SK-N-MC (cell line): ENCODE data around the gene FLRT2.

Source experiments
- DNase-seq: peaks from one replicate; pipeline ENCODE4 v3.0.0-alpha.2; 2011; ENCODE audit warnings: low read depth, low spot score
- H3K27ac ChIP-seq: fragments of 200-600 bp; sonication (generic); 2 replicates; pipeline ENCODE4 v1.5.1; 2016; ENCODE audit warnings: mixed run types
- H3K36me3 ChIP-seq: fragments of 200-600 bp; sonication (generic); 2 replicates; pipeline ENCODE4 v1.6.1; 2017; ENCODE audit warnings: antibody characterized with exemption, low read length, mixed read lengths; ENCODE audit not compliant: insufficient read depth
- H3K4me3 ChIP-seq: fragments of 200-600 bp; sonication (generic); 2 replicates; pipeline ENCODE4 v1.5.1; 2016
- H3K9ac ChIP-seq: fragments of 200-600 bp; sonication (generic); 2 replicates; pipeline ENCODE4 v1.8.0; 2017; ENCODE audit warnings: mixed run types, mixed read lengths; ENCODE audit not compliant: insufficient read length
- H3K9me3 ChIP-seq: fragments of 200-600 bp; sonication (generic); 2 replicates; pipeline ENCODE4 v1.6.1; 2017; ENCODE audit warnings: low read depth, mild to moderate bottlenecking, antibody characterized with exemption, low read length, moderate library complexity, mixed read lengths
- EZH2 ChIP-seq: fragments of 200-600 bp; sonication (generic); IDR thresholded peaks from one replicate; pipeline ENCODE4 v1.6.1; 2017; ENCODE audit warnings: antibody characterized with exemption
- FOXP2 ChIP-seq: optimal IDR thresholded peaks from 2 replicates; pipeline ENCODE3; 2011; ENCODE audit warnings: mild to moderate bottlenecking, moderate library complexity; ENCODE audit not compliant: insufficient read depth; ENCODE audit errors: extremely low read length, control extremely low read depth
- POLR2AphosphoS5 ChIP-seq: IDR thresholded peaks from 2 replicates; pipeline ENCODE4 v1.6.1; 2012; ENCODE audit warnings: mild to moderate bottlenecking, low read depth, low read length, borderline replicate concordance

FLRT2 gene

GRCh38 chr14:85701116-85701515 lies 171.2 kb downstream of the FLRT2 start:
- Histone ChIP-seq H3K9ac (no peak overlapping the region), H3K27ac (no peak overlapping the region), H3K36me3 (no peaks in the 10 kb centered on the region), H3K9me3 (no peaks in the 10 kb centered on the region), H3K4me3 (no peak overlapping the region)
- DNase-seq: no peak
- no peak for TF ChIP-seq FOXP2
- TF ChIP-seq POLR2AphosphoS5: no peak
- no peak for TF ChIP-seq EZH2

- no peak for DNase-seq
- Histone ChIP-seq H3K9ac (no peak overlapping the region), H3K4me3 (no peak overlapping the region), H3K36me3 (no peaks in the 10 kb centered on the region), H3K9me3 (peaks cover 3% of the 10 kb centered on the region; the same call in 1 of the 2 replicates), H3K27ac (0 out of 2 replicates have a peak overlapping the region, but pooled peaks have one; percentile 10)
- TF ChIP-seq POLR2AphosphoS5 (no peak), FOXP2 (no peak), EZH2 (no peak)
Observed at GRCh38 chr14:85701763-85702162, 171.8 kb downstream of the FLRT2 start.

DNA sequence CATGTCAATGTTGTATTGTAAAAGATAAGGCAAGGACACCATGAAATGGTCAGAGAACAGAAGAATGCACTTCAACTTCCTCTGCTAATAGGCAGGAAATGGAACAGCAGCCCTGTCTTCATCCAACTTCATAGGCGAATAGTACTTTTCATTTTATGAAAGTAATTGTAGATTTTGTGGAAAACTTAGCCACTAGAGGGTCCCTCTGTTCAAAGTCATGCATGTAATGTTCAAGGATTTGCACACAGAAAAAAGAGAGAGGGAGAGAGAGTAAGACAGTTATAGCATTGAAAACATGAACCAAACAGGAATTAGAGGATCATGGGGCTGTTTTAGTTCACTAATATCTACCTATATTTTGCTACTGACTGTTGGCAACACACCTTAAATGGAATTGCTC lies 172.2 kb downstream of the FLRT2 start:
- Histone ChIP-seq H3K9me3 (peaks cover 5% of the 10 kb centered on the region; the same call in 1 of the 2 replicates), H3K27ac (peak overlapping the region; percentile 10; the same call in 1 of the 2 replicates), H3K9ac (no peak overlapping the region), H3K4me3 (no peak overlapping the region), H3K36me3 (no peaks in the 10 kb centered on the region)
- no peak for DNase-seq
- TF ChIP-seq EZH2 (no peak), POLR2AphosphoS5 (no peak), FOXP2 (no peak)

GRCh38 chr14:85702997-85703396 lies 173.1 kb downstream of the FLRT2 start:
- no peak overlapping the region for H3K27ac ChIP-seq
- TF ChIP-seq FOXP2 (no peak), POLR2AphosphoS5 (no peak), EZH2 (no peak)
- H3K9ac ChIP-seq: no peak overlapping the region
- no peak for DNase-seq
- no peak overlapping the region for H3K4me3 ChIP-seq
- peaks cover 5% of the 10 kb centered on the region; the same call in 1 of the 2 replicates for H3K9me3 ChIP-seq
- no peaks in the 10 kb centered on the region for H3K36me3 ChIP-seq
